B cell (primary cell): ENCODE results near the gene RPL10A. TPM values are rescaled to one million over a fixed set of nuclear protein-coding genes. Genes with fewer than 3 reads are reported as not detected.

Source experiments
- ATAC-seq: fragments of 200-7000 bp; cut with Tn5 transposase; one replicate; pipeline ENCODE4 v1.10.0; 2021; ENCODE audit warnings: low read depth, mild to moderate bottlenecking, moderate number of reproducible peaks, moderate library complexity
- CTCF ChIA-PET: fragments of 350-600 bp; sonication (Branson Sonifier 250); formaldehyde crosslinking; loops from one replicate; lab custom pipeline; 2021; ENCODE audit warnings: antibody characterized with exemption, inconsistent platforms; lab: Charles Lee
- POLR2A ChIA-PET: fragments of 350-600 bp; sonication (Branson Sonifier 250); formaldehyde crosslinking; loops from one replicate; lab custom pipeline; 2021; ENCODE audit warnings: antibody characterized with exemption; lab: Charles Lee
- DNase-seq: peaks from one replicate; pipeline ENCODE4 v3.0.0; 2013
- H2AFZ ChIP-seq: 2 replicates; pipeline ENCODE4 v1.6.1; 2012; ENCODE audit warnings: mild to moderate bottlenecking, low read depth, low read length; ENCODE audit not compliant: insufficient read depth, poor library complexity, severe bottlenecking
- H3K27ac ChIP-seq, 2 donors: 1 replicate in 1 of 2; 2 replicates in 1 of 2; pipeline ENCODE4 v1.5.1; 2012 to 2013; ENCODE audit warnings: low read length in 2 of 2, mild to moderate bottlenecking in 2 of 2, moderate library complexity in 1 of 2
- H3K27me3 ChIP-seq, 4 experiments: fragments of 200-600 bp in 1 of 4; sonication (generic) in 1 of 4; replicated peaks in 1 of 4; 1 replicate in 2 of 4; 2 replicates in 2 of 4; pipeline versions ENCODE4 v1.6.1 to v1.7.0; 2013 to 2016; ENCODE audit warnings: low read length in 3 of 4, mild to moderate bottlenecking in 2 of 4, mixed read lengths in 1 of 4, moderate library complexity in 1 of 4; ENCODE audit not compliant: insufficient read depth in 4 of 4, control insufficient read depth in 3 of 4; ENCODE audit errors: control extremely low read depth in 1 of 4
- H3K36me3 ChIP-seq, 2 experiments: replicated peaks in 1 of 2; 1 replicate in 1 of 2; 2 replicates in 1 of 2; pipeline versions ENCODE4 v1.6.1 to v1.7.1; 2013; ENCODE audit warnings: low read length in 1 of 2; ENCODE audit not compliant: insufficient read depth in 2 of 2, control insufficient read depth in 1 of 2; ENCODE audit errors: control extremely low read depth in 1 of 2, extremely low read depth in 1 of 2
- H3K4me1 ChIP-seq, 2 donors: fragments of 200-600 bp in 1 of 2; sonication (generic) in 1 of 2; 1 replicate in 1 of 2; 2 replicates in 1 of 2; pipeline versions ENCODE4 v1.5.1 to v1.6.1; 2013 to 2017; ENCODE audit warnings: low read length in 2 of 2; ENCODE audit not compliant: control insufficient read depth in 2 of 2, insufficient read depth in 2 of 2
- H3K4me2 ChIP-seq: replicated peaks from 2 replicates; pipeline ENCODE3; 2012; ENCODE audit warnings: mild to moderate bottlenecking, low read depth, low read length; ENCODE audit not compliant: poor library complexity, severe bottlenecking
- H3K4me3 ChIP-seq, 5 experiments: fragments of 200-600 bp in 1 of 5; sonication (generic) in 1 of 5; 1 replicate in 3 of 5; 2 replicates in 2 of 5; pipeline versions ENCODE4 v1.5.1 to v1.7.0; 2011 to 2016; ENCODE audit warnings: low read length in 4 of 5, mild to moderate bottlenecking in 4 of 5, low read depth in 2 of 5, control low read depth in 1 of 5, moderate library complexity in 1 of 5; ENCODE audit not compliant: insufficient read depth in 1 of 5; ENCODE audit errors: control extremely low read depth in 1 of 5, extremely low read depth in 1 of 5
- H3K79me2 ChIP-seq: fragments of 200-600 bp; sonication (generic); one replicate; pipeline ENCODE4 v1.6.0; 2016; ENCODE audit warnings: low read length; ENCODE audit not compliant: control insufficient read depth, insufficient read depth
- H3K9ac ChIP-seq: fragments of 200-600 bp; sonication (generic); 2 replicates; pipeline ENCODE4 v1.6.1; 2017; ENCODE audit warnings: mild to moderate bottlenecking, low read length, moderate library complexity
- H3K9me3 ChIP-seq, 3 donors: one replicate each; pipeline versions ENCODE4 v1.6.1 to v1.7.1; 2013; ENCODE audit warnings: low read length in 2 of 3; ENCODE audit not compliant: control insufficient read depth in 2 of 3, insufficient read depth in 1 of 3; ENCODE audit errors: control extremely low read depth in 1 of 3
- H4K20me1 ChIP-seq: 2 replicates; pipeline ENCODE4 v1.6.0; 2012; ENCODE audit warnings: mild to moderate bottlenecking, low read length; ENCODE audit not compliant: insufficient read depth, control insufficient read depth, poor library complexity, severe bottlenecking
- H3K27ac Mint-ChIP-seq: one replicate; pipeline ENCODE4 v1.8.0; 2021; ENCODE audit warnings: mixed read lengths
- H3K27me3 Mint-ChIP-seq: one replicate; pipeline ENCODE4 v1.8.0; 2021; ENCODE audit warnings: mixed read lengths
- H3K4me1 Mint-ChIP-seq: one replicate; pipeline ENCODE4 v1.8.0; 2021; ENCODE audit warnings: mixed read lengths
- H3K4me3 Mint-ChIP-seq: one replicate; pipeline ENCODE4 v1.8.0; 2021; ENCODE audit warnings: mixed read lengths
- H3K9me3 Mint-ChIP-seq: one replicate; pipeline ENCODE4 v1.8.0; 2022; ENCODE audit warnings: mixed read lengths; ENCODE audit not compliant: insufficient read depth
- CTCF ChIP-seq: fragments of 200-600 bp; IDR thresholded peaks from one replicate; pipeline ENCODE4 v1.8.0; 2022; ENCODE audit warnings: antibody characterized with exemption, mild to moderate bottlenecking
- EZH2 ChIP-seq: IDR thresholded peaks from 2 replicates; pipeline ENCODE4 v1.6.1; 2012; ENCODE audit warnings: borderline replicate concordance, low read depth, mild to moderate bottlenecking, moderate library complexity, low read length; ENCODE audit not compliant: insufficient read depth, poor library complexity, severe bottlenecking
- WGBS: methylation state at CpG from one replicate; pipeline ENCODE4 v1.1.5; 2013; ENCODE audit warnings: missing lambda C conversion rate; ENCODE audit not compliant: insufficient coverage; 5-methylcytosine and 5-hydroxymethylcytosine counted together
- intact Hi-C: fragments of 100-400 bp; cut with micrococcal nuclease; formaldehyde crosslinking; loops from one replicate; pipeline ENCODE4 v1.10.0; 2022
- polyA plus RNA-seq: library from polyadenylated mRNA; depleted of rRNA; stranded (reverse); fragments of >200 nt; gene quantifications from 2 replicates; pipeline ENCODE4 v1.2.3, GENCODE V29; 2012
- total RNA-seq, 2 donors: library from RNA; stranded (reverse); fragments of 120-200 nt in 1 of 2; gene quantifications; 1 replicate in 1 of 2; 2 replicates in 1 of 2; pipeline versions ENCODE4 v1.2.3 to v1.2.4, GENCODE V29; 2013 to 2022

RPL10A gene
- total and polyA plus RNA-seq, 2 donors (not counting 1 experiment from before 2014, with no cell fraction given), result 1,687 to 3,150 TPM

- Histone ChIP-seq H4K20me1 (peaks cover 5% of the 10 kb centered on the region), H3K4me2 (no peak overlapping the region), H2AFZ (no peak overlapping the region), H3K79me2 (no peaks in the 10 kb centered on the region), H3K27me3 (no peaks in the 10 kb centered on the region), H3K9me3 (no peaks in the 10 kb centered on the region), H3K4me3 (no peak overlapping the region), H3K4me1 (peaks cover under 1 to 7% of the 10 kb centered on the region in 2 donors), H3K36me3 (peaks cover 0 to 33% of the 10 kb centered on the region in 2 experiments), H3K9ac (no peak overlapping the region), H3K27ac (no peak overlapping the region)
- H3K9me3 Mint-ChIP-seq, result no peaks in the 10 kb centered on the region
- H3K27me3 Mint-ChIP-seq, result no peaks in the 10 kb centered on the region
- DNase-seq (no peak), ATAC-seq (no peak)
- ChIA-PET CTCF (no interaction called here), POLR2A (no interaction called here)
- intact Hi-C loops, result no loop called here
- no peak overlapping the region for H3K4me3 Mint-ChIP-seq
- WGBS, result 100% methylated on average over 3 of the region's 4 CpGs
- no peak overlapping the region for H3K27ac Mint-ChIP-seq
- peaks cover 16% of the 10 kb centered on the region for H3K4me1 Mint-ChIP-seq
- TF ChIP-seq CTCF (no peak), EZH2 (no peak)
Observed at GRCh38 chr6:35475573-35475972, 7.4 kb downstream of the RPL10A start.

GRCh38 chr6:35476004-35476403 is 7.8 kb downstream of the RPL10A start:
- POLR2A ChIA-PET, result no interaction called here

More at GRCh38 chr6:35476004-35476403, 7.8 kb downstream of the RPL10A start:
- H3K27me3 ChIP-seq, result no peaks in the 10 kb centered on the region
- peaks cover 0 to 28% of the 10 kb centered on the region in 2 experiments for H3K36me3 ChIP-seq
- Mint-ChIP-seq H3K4me3 (no peak overlapping the region), H3K9me3 (no peaks in the 10 kb centered on the region), H3K4me1 (peaks cover 12% of the 10 kb centered on the region), H3K27ac (no peak overlapping the region), H3K27me3 (no peaks in the 10 kb centered on the region)
- no peak for DNase-seq
- peaks cover under 1% of the 10 kb centered on the region for H4K20me1 ChIP-seq
- intact Hi-C loops, result no loop called here
- H3K4me1 ChIP-seq, result peaks cover 0 to 4% of the 10 kb centered on the region in 2 donors
- no peak overlapping the region for H3K9ac ChIP-seq
- 93% methylated on average over 14 of the region's 14 CpGs for WGBS
- H2AFZ ChIP-seq, result no peak overlapping the region
- H3K27ac ChIP-seq, result no peak overlapping the region
- H3K4me2 ChIP-seq, result no peak overlapping the region
- no peak overlapping the region for H3K4me3 ChIP-seq
- no peaks in the 10 kb centered on the region for H3K9me3 ChIP-seq
- CTCF ChIA-PET, result no interaction called here
- TF ChIP-seq CTCF (no peak), EZH2 (no peak)
- no peaks in the 10 kb centered on the region for H3K79me2 ChIP-seq
- no peak for ATAC-seq
